ENCODE results near the gene ACTRT3.

The ACTRT3 gene

DNA sequence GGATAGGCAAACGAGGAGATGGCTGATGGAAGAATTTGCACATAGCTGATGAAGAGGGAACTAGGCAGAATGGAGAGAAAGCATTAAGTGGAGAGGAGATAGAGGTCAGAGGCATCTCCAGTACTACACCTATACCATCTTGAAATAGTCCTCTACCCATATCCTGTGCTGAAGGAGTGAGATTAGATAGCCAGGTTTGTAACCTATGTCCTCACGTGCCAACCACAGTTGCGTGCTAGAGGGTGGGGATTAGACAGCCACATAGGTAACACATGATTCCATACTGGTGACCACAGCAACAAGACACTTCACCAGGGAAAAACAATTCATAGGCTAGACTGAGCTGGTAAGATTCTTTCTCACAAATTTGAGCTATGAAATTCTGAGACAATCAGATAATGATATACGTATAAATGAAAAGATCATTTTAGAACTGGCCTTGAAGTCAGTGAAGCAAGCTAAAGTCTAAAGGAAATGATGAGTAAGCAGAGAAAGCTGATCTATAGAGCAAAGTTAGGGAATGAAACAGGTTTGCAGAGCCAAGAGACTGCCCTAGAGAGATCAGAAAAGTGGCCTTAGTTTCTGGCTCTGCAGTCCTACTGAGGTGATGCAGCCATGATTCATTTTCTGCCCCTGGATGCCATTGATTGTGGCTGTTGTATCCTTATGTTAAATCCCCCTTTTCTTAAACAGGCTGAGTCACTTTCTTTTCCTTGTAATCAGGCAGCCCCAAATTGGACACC, 21.5 kb upstream of the ACTRT3 start:
- peaks cover 22% of the 10 kb centered on the region for H3K36me3 Mint-ChIP-seq (ENCODE audit: low read depth)
- H3K4me3 Mint-ChIP-seq: no peak overlapping the region
- H3K27ac Mint-ChIP-seq: no peak overlapping the region

DNA sequence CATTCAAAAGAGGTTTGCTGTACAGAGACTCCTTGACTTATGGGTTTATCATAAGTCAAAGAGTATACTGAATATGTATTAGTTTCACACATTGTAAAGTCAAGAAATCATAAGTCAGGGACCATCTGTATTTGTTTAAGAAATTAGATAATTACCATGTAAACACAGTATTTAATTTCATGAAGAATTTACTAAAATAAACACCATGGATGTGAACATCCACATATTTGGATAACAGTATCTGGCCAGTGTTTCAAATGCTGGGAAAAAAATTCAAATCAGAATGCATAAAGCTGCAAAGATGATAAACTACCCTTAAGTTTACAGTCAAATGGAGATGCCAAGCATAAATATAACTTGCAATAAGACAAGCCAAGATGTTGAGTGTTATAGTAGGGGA, 20.9 kb upstream of the ACTRT3 start:
- no peaks in the 10 kb centered on the region for H3K9me3 Mint-ChIP-seq
- H3K4me1 Mint-ChIP-seq: no peaks in the 10 kb centered on the region
- H3K27me3 Mint-ChIP-seq (ENCODE audit: low read depth, poor library complexity): no peaks in the 10 kb centered on the region
- H3K4me3 Mint-ChIP-seq: no peak overlapping the region
- peaks cover 29% of the 10 kb centered on the region for H3K36me3 Mint-ChIP-seq (ENCODE audit: low read depth)
- H3K27ac Mint-ChIP-seq: no peak overlapping the region
- no peak for DNase-seq
- TF ChIP-seq, protein P1, sequence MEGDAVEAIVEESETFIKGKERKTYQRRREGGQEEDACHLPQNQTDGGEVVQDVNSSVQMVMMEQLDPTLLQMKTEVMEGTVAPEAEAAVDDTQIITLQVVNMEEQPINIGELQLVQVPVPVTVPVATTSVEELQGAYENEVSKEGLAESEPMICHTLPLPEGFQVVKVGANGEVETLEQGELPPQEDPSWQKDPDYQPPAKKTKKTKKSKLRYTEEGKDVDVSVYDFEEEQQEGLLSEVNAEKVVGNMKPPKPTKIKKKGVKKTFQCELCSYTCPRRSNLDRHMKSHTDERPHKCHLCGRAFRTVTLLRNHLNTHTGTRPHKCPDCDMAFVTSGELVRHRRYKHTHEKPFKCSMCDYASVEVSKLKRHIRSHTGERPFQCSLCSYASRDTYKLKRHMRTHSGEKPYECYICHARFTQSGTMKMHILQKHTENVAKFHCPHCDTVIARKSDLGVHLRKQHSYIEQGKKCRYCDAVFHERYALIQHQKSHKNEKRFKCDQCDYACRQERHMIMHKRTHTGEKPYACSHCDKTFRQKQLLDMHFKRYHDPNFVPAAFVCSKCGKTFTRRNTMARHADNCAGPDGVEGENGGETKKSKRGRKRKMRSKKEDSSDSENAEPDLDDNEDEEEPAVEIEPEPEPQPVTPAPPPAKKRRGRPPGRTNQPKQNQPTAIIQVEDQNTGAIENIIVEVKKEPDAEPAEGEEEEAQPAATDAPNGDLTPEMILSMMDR (IDR thresholded peaks at IDR 0.05): no peak

More for the DNA sequence above, 21.5 kb upstream of the ACTRT3 start:
- no peaks in the 10 kb centered on the region for H3K4me1 Mint-ChIP-seq
- DNase-seq: no peak
- H3K9me3 Mint-ChIP-seq: no peaks in the 10 kb centered on the region
- H3K27me3 Mint-ChIP-seq (ENCODE audit: low read depth, poor library complexity): no peaks in the 10 kb centered on the region
- TF ChIP-seq, protein P1 (IDR thresholded peaks at IDR 0.05): no peak

DNA sequence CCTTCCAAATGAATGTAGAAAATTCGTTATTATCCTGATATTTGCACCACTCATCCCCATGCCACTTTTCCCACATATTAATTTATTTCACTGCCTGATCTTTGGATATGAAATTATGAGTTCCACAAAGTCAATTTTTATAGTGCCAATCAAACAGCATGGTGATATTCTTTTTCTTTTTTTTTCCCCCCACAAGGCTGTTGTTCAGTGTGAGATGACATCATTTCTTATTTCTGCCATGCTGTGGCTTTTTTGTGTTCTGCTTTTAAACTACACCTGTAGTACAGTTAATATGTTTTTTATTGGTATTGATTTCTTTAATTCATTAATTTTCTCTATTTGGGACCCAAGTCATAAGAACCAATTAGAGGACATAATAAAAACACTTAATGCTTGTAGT, 18.4 kb upstream of the ACTRT3 start:
- Mint-ChIP-seq H3K4me3 (no peak overlapping the region), H3K27ac (no peak overlapping the region), H3K36me3 (ENCODE audit: low read depth) (peaks cover 28% of the 10 kb centered on the region), H3K4me1 (no peaks in the 10 kb centered on the region), H3K27me3 (ENCODE audit: low read depth, poor library complexity) (no peaks in the 10 kb centered on the region), H3K9me3 (no peaks in the 10 kb centered on the region)
- DNase-seq: no peak
- TF ChIP-seq, protein P1 (IDR thresholded peaks at IDR 0.05): no peak

DNA sequence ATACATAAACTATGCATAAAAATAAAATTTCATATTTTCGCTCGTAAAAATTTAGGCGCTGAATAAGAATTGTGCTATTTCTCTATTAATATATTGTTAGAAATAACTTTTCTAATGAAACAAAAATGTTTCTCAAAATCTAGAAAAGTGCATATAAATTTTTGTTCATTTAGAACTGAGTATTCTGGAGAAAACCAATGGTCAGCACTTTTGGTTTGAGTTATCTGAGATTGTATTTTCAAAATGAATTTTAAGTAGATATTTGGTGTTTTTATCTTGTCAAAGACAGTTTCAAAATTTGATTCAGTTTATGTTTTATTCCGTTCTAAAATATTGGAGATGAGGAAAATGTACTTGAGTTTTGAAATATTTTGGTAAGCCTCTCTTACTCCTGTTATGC, 17.8 kb upstream of the ACTRT3 start:
- TF ChIP-seq, protein P1 (IDR thresholded peaks at IDR 0.05): no peak
- H3K4me1 Mint-ChIP-seq: no peaks in the 10 kb centered on the region

DNA sequence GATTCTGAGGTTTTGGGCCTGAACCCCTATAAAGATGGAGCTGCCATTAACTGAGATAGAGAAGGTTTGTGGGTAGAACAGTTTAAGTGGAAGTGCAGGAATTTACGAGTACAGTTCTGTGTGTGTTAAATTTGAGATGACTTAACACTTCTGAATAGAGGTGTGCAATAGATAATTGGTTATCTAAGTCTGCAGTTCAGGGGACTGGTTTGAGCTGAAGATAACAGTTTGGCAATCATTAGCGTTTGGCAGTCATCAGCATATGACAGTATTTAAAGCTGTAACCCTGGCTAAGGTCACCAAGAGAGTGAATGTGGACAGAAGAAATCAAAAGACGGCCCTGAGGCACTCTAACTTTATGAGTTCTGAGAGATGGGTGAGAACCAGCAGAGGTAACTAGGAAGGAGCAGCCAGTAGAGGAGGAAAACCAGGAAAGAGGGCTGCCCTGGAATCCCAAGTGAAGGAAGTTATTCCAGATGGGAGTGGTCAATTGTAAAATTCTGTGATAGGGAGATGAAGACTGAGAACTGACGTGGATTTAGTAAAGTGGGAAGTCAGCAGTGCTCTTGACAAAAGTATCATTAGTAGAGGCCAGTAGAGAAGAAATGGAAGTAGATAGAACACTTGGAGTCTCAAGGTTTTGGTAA, 12.0 kb upstream of the ACTRT3 start:
- DNase-seq: no peak
- Mint-ChIP-seq H3K9me3 (no peaks in the 10 kb centered on the region), H3K36me3 (ENCODE audit: low read depth) (peaks cover 56% of the 10 kb centered on the region), H3K27me3 (ENCODE audit: low read depth, poor library complexity) (no peaks in the 10 kb centered on the region), H3K4me3 (no peak overlapping the region), H3K27ac (no peak overlapping the region), H3K4me1 (no peaks in the 10 kb centered on the region)
- TF ChIP-seq, protein P1 (IDR thresholded peaks at IDR 0.05): no peak

More for the DNA sequence above, 17.8 kb upstream of the ACTRT3 start:
- no peak overlapping the region for H3K4me3 Mint-ChIP-seq
- H3K36me3 Mint-ChIP-seq (ENCODE audit: low read depth): peaks cover 30% of the 10 kb centered on the region
- no peak for DNase-seq
- H3K9me3 Mint-ChIP-seq: no peaks in the 10 kb centered on the region
- no peak overlapping the region for H3K27ac Mint-ChIP-seq
- H3K27me3 Mint-ChIP-seq (ENCODE audit: low read depth, poor library complexity): no peaks in the 10 kb centered on the region
